Vagina (tissue), 2 donors: ENCODE data around the gene CTPS2. TPM values are rescaled to one million over a fixed set of nuclear protein-coding genes. Genes with fewer than 3 reads are reported as not detected.

Experiments
- DNase-seq, 2 donors: peaks; one replicate each; pipeline ENCODE4 v3.0.0-alpha.2; 2017; ENCODE audit errors: extremely low spot score in 2 of 2
- H3K27ac ChIP-seq: fragments of 200-600 bp; sonication (generic); one replicate; pipeline ENCODE4 v1.5.1; 2019
- H3K27me3 ChIP-seq: fragments of 200-600 bp; sonication (generic); one replicate; pipeline ENCODE4 v1.5.1; 2019
- H3K36me3 ChIP-seq, 2 donors: fragments of 200-600 bp; sonication (generic); one replicate each; pipeline ENCODE4 v1.5.1; 2017 to 2019
- H3K4me1 ChIP-seq: fragments of 200-600 bp; sonication (generic); one replicate; pipeline ENCODE4 v1.5.1; 2019
- H3K4me3 ChIP-seq, 2 donors: fragments of 200-600 bp; sonication (generic); 1 replicate in 1 of 2; 2 replicates in 1 of 2; pipeline ENCODE4 v1.5.1; 2016 to 2019
- H3K9me3 ChIP-seq: fragments of 200-600 bp; sonication (generic); one replicate; pipeline ENCODE4 v1.5.1; 2019
- POLR2A ChIP-seq, 2 donors: fragments of 450-650 bp; IDR thresholded peaks; one replicate each; pipeline ENCODE4 v1.6.1; 2017; ENCODE audit warnings: antibody characterized with exemption in 2 of 2, mild to moderate bottlenecking in 2 of 2, moderate library complexity in 2 of 2
- POLR2AphosphoS5 ChIP-seq, 2 donors: sonication (generic); formaldehyde crosslinking; IDR thresholded peaks; one replicate each; pipeline ENCODE4 v1.9.0; 2017; ENCODE audit warnings: antibody characterized with exemption in 2 of 2, mild to moderate bottlenecking in 2 of 2, low read depth in 1 of 2; ENCODE audit not compliant: insufficient read depth in 1 of 2
- intact Hi-C: fragments of 100-400 bp; cut with DNase I; formaldehyde crosslinking; loops from one replicate; pipeline ENCODE4 v1.15.1; 2023
- total RNA-seq: library from RNA; depleted of rRNA; stranded (reverse); fragments of >200 nt; gene quantifications from one replicate; pipeline ENCODE4 v1.2.3, GENCODE V29; 2016
- TF ChIP-seq, protein P1 (sequence below), 3 experiments: fragments of 450-650 bp in 2 of 3; fragments of 200-600 bp in 1 of 3; sonication (generic) in 1 of 3; IDR thresholded peaks; one replicate each; pipeline ENCODE4 v1.5.1; 2017 to 2019; ENCODE audit warnings: antibody characterized with exemption in 3 of 3, mild to moderate bottlenecking in 2 of 3, moderate library complexity in 2 of 3

CTPS2 gene
- total RNA-seq, 1 donor from 2014 or later: 20.4 TPM

DNA sequence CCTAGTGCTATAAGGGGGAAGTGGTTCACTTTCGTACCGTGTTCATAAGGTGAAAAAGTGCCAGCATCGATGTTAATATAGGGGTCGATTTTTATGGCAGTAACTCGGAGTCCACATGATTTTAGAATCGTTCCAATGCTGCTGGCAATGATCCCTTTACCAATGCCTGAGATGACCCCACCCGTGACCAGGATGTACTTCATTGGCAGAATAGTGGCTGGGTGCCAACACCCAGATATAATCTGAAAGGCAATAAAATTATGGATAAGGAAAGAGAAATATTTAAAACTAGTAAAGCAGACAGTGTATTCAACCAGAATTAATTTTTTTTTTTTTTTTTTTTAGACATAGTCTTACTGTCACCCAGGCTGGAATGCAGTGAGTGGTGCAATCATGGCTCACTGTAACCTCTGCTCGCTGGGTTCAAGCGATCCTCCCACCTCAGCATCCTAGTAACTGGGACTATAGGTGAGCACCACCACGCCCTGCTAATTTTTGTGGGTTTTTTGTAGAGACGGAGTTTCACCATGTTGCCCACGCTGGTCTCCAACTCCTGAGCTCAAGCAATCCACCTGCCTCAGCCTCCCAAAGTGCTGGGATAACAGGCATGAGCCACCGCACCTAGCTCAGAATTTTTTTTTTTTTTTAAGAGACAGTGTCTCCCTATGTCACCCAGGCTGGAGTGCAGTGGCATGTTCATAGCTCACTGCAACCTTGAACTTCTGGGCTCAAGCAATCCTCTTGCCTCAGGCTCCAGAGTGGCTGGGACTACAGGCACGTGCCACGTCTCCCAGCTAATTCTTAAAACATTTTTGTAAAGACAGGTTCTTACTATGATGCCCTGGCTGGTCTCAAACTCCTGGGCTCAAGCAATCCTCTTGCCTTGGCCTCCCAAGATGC is 9.5 kb downstream of the CTPS2 start:
- TF ChIP-seq, protein P1, sequence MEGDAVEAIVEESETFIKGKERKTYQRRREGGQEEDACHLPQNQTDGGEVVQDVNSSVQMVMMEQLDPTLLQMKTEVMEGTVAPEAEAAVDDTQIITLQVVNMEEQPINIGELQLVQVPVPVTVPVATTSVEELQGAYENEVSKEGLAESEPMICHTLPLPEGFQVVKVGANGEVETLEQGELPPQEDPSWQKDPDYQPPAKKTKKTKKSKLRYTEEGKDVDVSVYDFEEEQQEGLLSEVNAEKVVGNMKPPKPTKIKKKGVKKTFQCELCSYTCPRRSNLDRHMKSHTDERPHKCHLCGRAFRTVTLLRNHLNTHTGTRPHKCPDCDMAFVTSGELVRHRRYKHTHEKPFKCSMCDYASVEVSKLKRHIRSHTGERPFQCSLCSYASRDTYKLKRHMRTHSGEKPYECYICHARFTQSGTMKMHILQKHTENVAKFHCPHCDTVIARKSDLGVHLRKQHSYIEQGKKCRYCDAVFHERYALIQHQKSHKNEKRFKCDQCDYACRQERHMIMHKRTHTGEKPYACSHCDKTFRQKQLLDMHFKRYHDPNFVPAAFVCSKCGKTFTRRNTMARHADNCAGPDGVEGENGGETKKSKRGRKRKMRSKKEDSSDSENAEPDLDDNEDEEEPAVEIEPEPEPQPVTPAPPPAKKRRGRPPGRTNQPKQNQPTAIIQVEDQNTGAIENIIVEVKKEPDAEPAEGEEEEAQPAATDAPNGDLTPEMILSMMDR (IDR thresholded peaks at IDR 0.05): no peak
- TF ChIP-seq POLR2AphosphoS5 (IDR thresholded peaks at IDR 0.05; ENCODE audit: insufficient read depth in 1 of 2, low read depth in 1 of 2) (no peak), POLR2A (IDR thresholded peaks at IDR 0.05) (no peak)
- Histone ChIP-seq H3K27ac (no peak overlapping the region), H3K4me3 (no peak overlapping the region), H3K27me3 (no peaks in the 10 kb centered on the region), H3K36me3 (no peaks in the 10 kb centered on the region), H3K4me1 (no peaks in the 10 kb centered on the region), H3K9me3 (no peaks in the 10 kb centered on the region)
- intact Hi-C loops: no loop called here
- DNase-seq: no peak

DNA sequence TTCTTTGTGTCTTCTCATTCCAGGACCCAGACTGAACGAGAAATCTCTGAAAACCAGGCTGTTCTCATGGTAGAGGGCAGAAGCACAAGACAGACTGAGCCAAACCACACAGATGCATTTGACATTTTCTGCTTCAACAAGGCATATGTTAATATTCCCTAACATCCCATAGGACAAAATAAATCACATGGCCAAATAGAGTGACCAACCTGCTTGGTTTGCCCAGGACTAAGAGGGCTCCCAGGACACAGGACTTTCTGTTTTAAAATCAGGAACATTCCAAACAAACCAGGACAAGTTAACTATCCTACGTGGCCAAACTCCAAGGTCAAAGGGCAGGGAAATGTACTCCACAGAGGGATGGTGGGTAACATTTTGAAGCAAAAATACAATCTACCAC is 11.7 kb downstream of the CTPS2 start:
- H3K36me3 ChIP-seq: no peaks in the 10 kb centered on the region
- H3K4me1 ChIP-seq: no peaks in the 10 kb centered on the region
- intact Hi-C loops: no loop called here
- no peaks in the 10 kb centered on the region for H3K9me3 ChIP-seq
- H3K27me3 ChIP-seq: no peaks in the 10 kb centered on the region
- no peak overlapping the region for H3K4me3 ChIP-seq
- H3K27ac ChIP-seq: no peak overlapping the region
- TF ChIP-seq POLR2AphosphoS5 (IDR thresholded peaks at IDR 0.05; ENCODE audit: insufficient read depth in 1 of 2, low read depth in 1 of 2): no peak
- TF ChIP-seq, protein P1 (IDR thresholded peaks at IDR 0.05): no peak
- no peak for TF ChIP-seq POLR2A (IDR thresholded peaks at IDR 0.05)
- no peak for DNase-seq

DNA sequence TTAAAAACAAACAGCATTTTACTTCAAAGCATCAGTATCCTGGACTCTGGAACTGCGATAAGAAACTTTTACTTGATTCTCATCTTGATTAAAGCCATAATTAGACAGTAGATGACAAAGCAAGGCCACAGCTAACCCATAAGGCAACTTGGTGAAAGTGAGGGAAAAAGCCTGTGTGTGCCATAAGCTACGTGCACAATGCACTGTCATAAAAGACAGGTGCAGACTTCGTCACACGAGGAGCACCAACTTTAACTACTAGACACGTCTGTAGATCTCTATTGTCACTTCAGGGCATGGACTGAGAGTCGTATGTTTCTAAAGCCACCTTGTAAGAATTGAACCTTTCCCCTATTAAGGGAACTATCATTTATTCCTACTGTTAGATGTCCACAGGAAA is 13.1 kb downstream of the CTPS2 start:
- intact Hi-C loops: no loop called here
- H3K4me1 ChIP-seq: no peaks in the 10 kb centered on the region
- H3K9me3 ChIP-seq: no peaks in the 10 kb centered on the region
- DNase-seq: no peak
- no peak overlapping the region for H3K27ac ChIP-seq
- H3K27me3 ChIP-seq: no peaks in the 10 kb centered on the region
- no peak overlapping the region for H3K4me3 ChIP-seq
- TF ChIP-seq POLR2AphosphoS5 (IDR thresholded peaks at IDR 0.05; ENCODE audit: insufficient read depth in 1 of 2, low read depth in 1 of 2): no peak
- TF ChIP-seq, protein P1 (IDR thresholded peaks at IDR 0.05): no peak
- TF ChIP-seq POLR2A (IDR thresholded peaks at IDR 0.05): no peak
- no peaks in the 10 kb centered on the region for H3K36me3 ChIP-seq

DNA sequence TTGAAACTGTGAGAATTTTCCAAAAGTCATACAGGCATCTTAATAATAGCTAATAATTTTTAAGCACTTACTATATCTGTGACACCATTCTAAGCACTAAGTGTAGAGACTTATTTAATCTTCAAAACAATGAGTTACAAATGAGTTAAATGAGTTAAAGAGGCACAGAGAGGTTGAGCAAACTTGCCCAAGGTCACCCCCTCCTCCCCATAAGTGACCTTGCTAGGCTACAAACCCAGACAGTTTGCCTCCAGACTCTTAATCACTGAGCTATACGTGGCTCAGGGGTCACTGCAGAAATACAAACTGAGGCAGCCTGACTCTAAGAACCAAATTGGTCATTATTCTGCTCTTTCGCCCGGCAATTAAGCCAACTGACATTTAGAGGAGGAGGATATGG is 15.5 kb downstream of the CTPS2 start:
- Histone ChIP-seq H3K36me3 (no peaks in the 10 kb centered on the region), H3K4me1 (no peaks in the 10 kb centered on the region), H3K4me3 (no peak overlapping the region), H3K27me3 (no peaks in the 10 kb centered on the region), H3K9me3 (no peaks in the 10 kb centered on the region), H3K27ac (no peak overlapping the region)
- intact Hi-C loops: no loop called here
- TF ChIP-seq POLR2AphosphoS5 (IDR thresholded peaks at IDR 0.05; ENCODE audit: insufficient read depth in 1 of 2, low read depth in 1 of 2) (no peak), POLR2A (IDR thresholded peaks at IDR 0.05) (no peak)
- TF ChIP-seq, protein P1 (IDR thresholded peaks at IDR 0.05): no peak
- DNase-seq: no peak

DNA sequence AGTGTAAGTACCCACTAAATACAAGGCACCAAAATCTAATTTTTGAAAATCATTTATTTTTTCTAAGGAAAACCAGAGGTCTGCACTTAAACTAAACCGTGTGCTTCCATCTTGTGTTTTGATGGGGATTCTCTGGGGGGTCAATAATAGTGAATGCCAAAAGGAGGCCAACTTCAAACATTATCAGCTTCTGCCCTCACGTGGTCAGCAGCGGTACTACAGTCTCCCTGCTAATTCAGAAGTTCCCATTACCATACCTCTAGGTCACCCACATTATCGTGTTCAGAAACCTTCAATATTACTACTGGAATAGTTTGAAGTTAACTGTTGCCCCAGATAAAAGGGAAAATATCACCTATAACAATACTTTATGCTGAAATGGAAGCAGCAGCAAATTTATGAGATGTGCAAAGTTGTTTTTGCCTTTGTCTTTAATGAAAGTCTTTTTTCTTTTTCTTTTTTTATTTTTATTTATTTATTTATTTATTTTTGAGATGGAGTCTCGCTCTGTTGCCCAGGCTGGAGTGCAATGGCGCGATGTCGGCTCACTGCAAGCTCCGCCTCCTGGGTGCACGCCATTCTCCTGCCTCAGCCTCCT is 17.3 kb downstream of the CTPS2 start:
- Histone ChIP-seq H3K27me3 (no peaks in the 10 kb centered on the region), H3K9me3 (no peaks in the 10 kb centered on the region), H3K4me1 (no peaks in the 10 kb centered on the region), H3K27ac (no peak overlapping the region), H3K36me3 (no peaks in the 10 kb centered on the region), H3K4me3 (no peak overlapping the region)
- TF ChIP-seq, protein P1 (IDR thresholded peaks at IDR 0.05): peak; percentile 85 to 87 (median 86)
- no peak for TF ChIP-seq POLR2AphosphoS5 (IDR thresholded peaks at IDR 0.05; ENCODE audit: insufficient read depth in 1 of 2, low read depth in 1 of 2)
- no peak for TF ChIP-seq POLR2A (IDR thresholded peaks at IDR 0.05)
- intact Hi-C loops: no loop called here
- DNase-seq: no peak
